ENCODE results near the gene TADA2B. TPM values are rescaled to one million over a fixed set of nuclear protein-coding genes. Genes with fewer than 3 reads are reported as not detected.
A peak's percentile ranks its signal among the peaks of the same experiment; 100 is the strongest.

The TADA2B gene
- polyA plus RNA-seq, 4 donors: 20.9 to 23.1 (median 22.2) TPM

DNA sequence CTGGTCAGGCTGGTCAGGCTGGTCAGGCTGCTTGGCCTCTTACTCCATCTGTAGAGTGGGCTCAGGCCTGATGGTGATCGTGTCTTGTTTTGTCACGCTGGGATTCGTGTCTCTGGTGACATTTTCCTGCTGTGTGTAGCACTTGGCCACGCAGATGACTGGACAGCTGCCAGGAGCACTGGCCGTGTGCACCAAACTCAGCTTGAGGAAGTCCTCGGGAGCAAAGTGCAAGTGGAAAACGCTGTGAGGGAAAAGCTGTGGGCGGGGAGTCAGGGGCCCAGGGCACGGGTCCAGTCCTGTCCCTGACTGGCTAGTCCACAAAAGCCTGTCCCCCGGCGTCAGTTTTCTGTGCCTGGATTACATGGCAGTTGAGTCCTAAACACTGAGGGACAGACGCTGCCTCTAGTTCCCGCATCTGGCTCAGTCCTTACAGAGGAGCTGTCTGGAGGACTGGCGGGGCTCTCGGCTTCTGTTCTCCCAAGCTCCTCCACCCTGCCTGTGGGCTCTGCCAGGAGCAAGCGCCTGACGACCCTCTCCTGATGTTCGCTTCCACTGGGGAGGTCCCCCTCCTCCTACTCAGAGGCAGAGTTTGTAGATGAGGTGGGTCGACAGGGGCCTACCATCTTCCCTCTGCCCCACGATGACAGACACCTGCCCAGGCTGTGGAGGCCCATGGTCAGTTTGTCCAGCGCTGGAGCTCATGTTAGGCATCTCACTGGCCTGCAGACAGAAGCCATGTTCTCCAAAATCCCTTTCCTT, 60.6 kb downstream of the TADA2B start:
- peak in 3 of 4 donors; percentile 63 to 69 (median 65) for DNase-seq (ENCODE audit: low read depth in 4 of 4, low spot score in 3 of 4)

DNA sequence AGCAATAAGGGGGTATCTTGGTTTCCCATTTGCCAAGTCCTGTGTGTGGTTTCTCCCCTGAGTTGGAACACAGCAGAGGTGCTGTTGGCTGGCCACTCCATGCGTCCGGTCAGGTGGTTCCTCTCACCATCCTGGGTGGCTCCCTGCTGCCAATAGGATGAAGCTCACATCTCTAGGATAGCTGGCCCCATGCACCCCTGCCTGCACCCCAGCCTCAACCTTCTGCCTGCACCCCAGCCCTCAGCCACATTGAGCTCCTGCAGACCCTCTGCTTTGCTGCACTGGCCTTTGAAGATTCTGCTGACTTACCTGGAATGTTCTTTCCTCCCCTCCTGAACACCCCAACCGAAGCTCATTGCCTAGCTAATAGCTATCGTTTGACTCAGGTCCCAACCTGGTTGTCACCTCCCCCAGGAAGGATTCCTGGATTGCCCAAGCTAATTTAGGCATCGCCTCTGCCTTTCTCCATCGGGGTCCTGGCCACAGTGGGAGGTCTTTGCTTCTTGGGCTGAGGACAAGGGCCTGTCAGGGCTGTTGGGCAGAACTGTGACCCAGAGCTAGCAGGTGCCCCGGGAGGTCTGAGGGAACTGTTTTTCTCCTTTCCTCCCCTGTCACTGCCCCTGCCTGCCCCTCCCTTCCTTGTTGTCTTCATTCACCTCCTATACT, 61.3 kb downstream of the TADA2B start:
- DNase-seq (ENCODE audit: low read depth in 4 of 4, low spot score in 3 of 4): no peak

- DNase-seq (ENCODE audit: low read depth in 4 of 4, low spot score in 3 of 4): no peak
Measured at GRCh38 chr4:7105276-7105675, 62.1 kb downstream of the TADA2B start.

- no peak for DNase-seq (ENCODE audit: low read depth in 4 of 4, low spot score in 3 of 4)
Measured at GRCh38 chr4:7107166-7107905, 64.2 kb downstream of the TADA2B start.

Other genes with a start within 250 kb of the TADA2B start
- 10 to 100 TPM; 55.9 to 67.6 (median 62.0) TPM for gene TBC1D14, start 133.5 kb upstream of the TADA2B start, polyA plus RNA-seq (ENCODE audit: insufficient read length in 4 of 4)
- 10 to 100 TPM; 35.7 to 41.0 (median 38.3) TPM for gene GRPEL1, start 24.7 kb downstream of the TADA2B start, polyA plus RNA-seq (ENCODE audit: insufficient read length in 4 of 4)
- gene SORCS2, start 149.2 kb downstream of the TADA2B start, polyA plus RNA-seq (ENCODE audit: insufficient read length in 4 of 4): 1 to 10 TPM; 6.7 to 9.8 (median 8.7) TPM

All from right renal pelvis (tissue), 4 donors.